Activated T-cell treated with anti-CD3 and anti-CD28 coated beads, Interleukin-2, amount 50 U/mL, for 72 hours (primary cell): ENCODE data around the gene NTF3. TPM values are rescaled to one million over a fixed set of nuclear protein-coding genes. Genes with fewer than 3 reads are reported as not detected.

Experiments used
- ATAC-seq, 2 donors: fragments of 150-1000 bp; cut with Tn5 transposase; replicated peaks in 1 of 2; 2 replicates each; pipeline ENCODE4 v1.10.0; 2021; ENCODE audit warnings: moderate library complexity in 2 of 2, mild to moderate bottlenecking in 1 of 2
- DNase-seq, 2 donors: peaks; one replicate each; pipeline ENCODE4 v3.0.0; 2021 to 2022; ENCODE audit warnings: mixed read lengths in 1 of 2
- H3K27ac Mint-ChIP-seq: one replicate; pipeline ENCODE4 v1.8.0; 2022; ENCODE audit warnings: mild to moderate bottlenecking, moderate library complexity, mixed read lengths
- H3K27me3 Mint-ChIP-seq: one replicate; pipeline ENCODE4 v1.8.0; 2022; ENCODE audit warnings: low read depth, mixed read lengths
- H3K36me3 Mint-ChIP-seq, 2 donors: one replicate each; pipeline ENCODE4 v1.8.0; 2022; ENCODE audit warnings: mixed read lengths in 2 of 2, mild to moderate bottlenecking in 1 of 2; ENCODE audit not compliant: insufficient read depth in 2 of 2
- H3K4me1 Mint-ChIP-seq: one replicate; pipeline ENCODE4 v1.8.0; 2022; ENCODE audit warnings: low read depth, mixed read lengths
- H3K4me3 Mint-ChIP-seq, 2 donors: one replicate each; pipeline ENCODE4 v1.8.0; 2022; ENCODE audit warnings: mild to moderate bottlenecking in 2 of 2, mixed read lengths in 2 of 2, moderate library complexity in 2 of 2
- H3K9me3 Mint-ChIP-seq, 2 donors: one replicate each; pipeline ENCODE4 v1.8.0; 2022; ENCODE audit warnings: mixed read lengths in 2 of 2
- total RNA-seq, 2 donors: library from RNA; stranded (reverse); gene quantifications; one replicate each; pipeline ENCODE4 v1.2.3, GENCODE V29; 2022

The NTF3 gene
- total RNA-seq, 2 donors from 2014 or later: not detected

GRCh38 chr12:5515458-5515857 is 83.5 kb downstream of the NTF3 start:
- H3K27me3 Mint-ChIP-seq: peaks cover 12% of the 10 kb centered on the region
- ATAC-seq: no peak
- H3K4me1 Mint-ChIP-seq: peaks cover 5% of the 10 kb centered on the region
- H3K27ac Mint-ChIP-seq: no peak overlapping the region
- H3K9me3 Mint-ChIP-seq: no peaks in the 10 kb centered on the region
- H3K4me3 Mint-ChIP-seq: no peak overlapping the region
- H3K36me3 Mint-ChIP-seq: no peaks in the 10 kb centered on the region
- DNase-seq: no peak

- no peaks in the 10 kb centered on the region for H3K36me3 Mint-ChIP-seq
- H3K9me3 Mint-ChIP-seq: no peaks in the 10 kb centered on the region
- DNase-seq (no peak), ATAC-seq (no peak)
- H3K4me3 Mint-ChIP-seq: no peak overlapping the region
- H3K4me1 Mint-ChIP-seq: peaks cover 1% of the 10 kb centered on the region
- no peak overlapping the region for H3K27ac Mint-ChIP-seq
- peaks cover 1% of the 10 kb centered on the region for H3K27me3 Mint-ChIP-seq
Observed at GRCh38 chr12:5516371-5517241, 84.7 kb downstream of the NTF3 start.

- no peak for ATAC-seq
- Mint-ChIP-seq H3K4me3 (no peak overlapping the region), H3K9me3 (no peaks in the 10 kb centered on the region), H3K27ac (no peak overlapping the region), H3K4me1 (no peaks in the 10 kb centered on the region), H3K27me3 (no peaks in the 10 kb centered on the region), H3K36me3 (no peaks in the 10 kb centered on the region)
- DNase-seq: no peak
Observed at GRCh38 chr12:5518584-5519365, 86.9 kb downstream of the NTF3 start.

- no peak overlapping the region for H3K4me3 Mint-ChIP-seq
- no peak for DNase-seq
- H3K27ac Mint-ChIP-seq: no peak overlapping the region
- H3K4me1 Mint-ChIP-seq: no peaks in the 10 kb centered on the region
- H3K27me3 Mint-ChIP-seq: no peaks in the 10 kb centered on the region
- H3K9me3 Mint-ChIP-seq: no peaks in the 10 kb centered on the region
- ATAC-seq: no peak
- no peaks in the 10 kb centered on the region for H3K36me3 Mint-ChIP-seq
Observed at GRCh38 chr12:5520037-5520436, 88.1 kb downstream of the NTF3 start.

- Mint-ChIP-seq H3K9me3 (no peaks in the 10 kb centered on the region), H3K27me3 (no peaks in the 10 kb centered on the region)
- no peak for DNase-seq
Observed at GRCh38 chr12:5520831-5521230, 88.9 kb downstream of the NTF3 start.

GRCh38 chr12:5521456-5522325 is 89.8 kb downstream of the NTF3 start:
- H3K27ac Mint-ChIP-seq: no peak overlapping the region
- no peaks in the 10 kb centered on the region for H3K4me1 Mint-ChIP-seq
- H3K36me3 Mint-ChIP-seq: no peaks in the 10 kb centered on the region
- ATAC-seq: no peak
- peaks cover 3% of the 10 kb centered on the region for H3K27me3 Mint-ChIP-seq
- DNase-seq: no peak
- no peaks in the 10 kb centered on the region for H3K9me3 Mint-ChIP-seq
- H3K4me3 Mint-ChIP-seq: no peak overlapping the region

More at GRCh38 chr12:5520831-5521230, 88.9 kb downstream of the NTF3 start:
- no peak overlapping the region for H3K4me3 Mint-ChIP-seq
- H3K27ac Mint-ChIP-seq: no peak overlapping the region
- H3K36me3 Mint-ChIP-seq: no peaks in the 10 kb centered on the region
- ATAC-seq: no peak
- H3K4me1 Mint-ChIP-seq: no peaks in the 10 kb centered on the region

GRCh38 chr12:5522432-5523335 is 90.8 kb downstream of the NTF3 start:
- ATAC-seq (no peak), DNase-seq (no peak)
- Mint-ChIP-seq H3K36me3 (no peaks in the 10 kb centered on the region), H3K4me1 (no peaks in the 10 kb centered on the region), H3K27ac (no peak overlapping the region), H3K27me3 (peaks cover 11% of the 10 kb centered on the region), H3K9me3 (no peaks in the 10 kb centered on the region), H3K4me3 (no peak overlapping the region)

- H3K27ac Mint-ChIP-seq: no peak overlapping the region
- peaks cover 11% of the 10 kb centered on the region for H3K27me3 Mint-ChIP-seq
- no peaks in the 10 kb centered on the region for H3K9me3 Mint-ChIP-seq
- DNase-seq (no peak), ATAC-seq (no peak)
- no peaks in the 10 kb centered on the region for H3K36me3 Mint-ChIP-seq
- H3K4me1 Mint-ChIP-seq: no peaks in the 10 kb centered on the region
- no peak overlapping the region for H3K4me3 Mint-ChIP-seq
Observed at GRCh38 chr12:5523396-5524115, 91.6 kb downstream of the NTF3 start.

- DNase-seq (no peak), ATAC-seq (no peak)
- no peak overlapping the region for H3K27ac Mint-ChIP-seq
- H3K36me3 Mint-ChIP-seq: no peaks in the 10 kb centered on the region
- peaks cover 11% of the 10 kb centered on the region for H3K27me3 Mint-ChIP-seq
- H3K4me3 Mint-ChIP-seq: no peak overlapping the region
- no peaks in the 10 kb centered on the region for H3K4me1 Mint-ChIP-seq
- no peaks in the 10 kb centered on the region for H3K9me3 Mint-ChIP-seq
Observed at GRCh38 chr12:5524116-5524768, 92.3 kb downstream of the NTF3 start.

- H3K9me3 Mint-ChIP-seq: no peaks in the 10 kb centered on the region
- H3K4me1 Mint-ChIP-seq: no peaks in the 10 kb centered on the region
- no peak for DNase-seq
- H3K36me3 Mint-ChIP-seq: no peaks in the 10 kb centered on the region
- H3K4me3 Mint-ChIP-seq: no peak overlapping the region
- ATAC-seq: no peak
- H3K27me3 Mint-ChIP-seq: peaks cover 11% of the 10 kb centered on the region
- no peak overlapping the region for H3K27ac Mint-ChIP-seq
Observed at GRCh38 chr12:5524769-5525436, 93.0 kb downstream of the NTF3 start.

- DNase-seq (no peak), ATAC-seq (no peak)
- H3K4me1 Mint-ChIP-seq: no peaks in the 10 kb centered on the region
- peaks cover 11% of the 10 kb centered on the region for H3K27me3 Mint-ChIP-seq
- H3K27ac Mint-ChIP-seq: no peak overlapping the region
- no peak overlapping the region for H3K4me3 Mint-ChIP-seq
- no peaks in the 10 kb centered on the region for H3K36me3 Mint-ChIP-seq
- no peaks in the 10 kb centered on the region for H3K9me3 Mint-ChIP-seq
Observed at GRCh38 chr12:5525783-5526367, 94.0 kb downstream of the NTF3 start.
